OCI-LY7 (cell line): Measurements from ENCODE around the gene ATP6V1C2. TPM values are rescaled to one million over a fixed set of nuclear protein-coding genes. Genes with fewer than 3 reads are reported as not detected.
"Not testable (repeated sequence)": the region's sequence is repeated elsewhere in the genome, so short reads cannot be mapped to it uniquely, and the experiment has no call there.

Source experiments
- BruUV-seq: library from RNA; stranded (reverse); fragments of 400-500 nt; replicated peaks from 2 replicates; lab custom pipeline; 2021; lab: Mats Ljungman, UMichigan
- CTCF ChIA-PET: fragments of 300-600 bp; sonication (Branson Sonifier 250); formaldehyde crosslinking; loops from one replicate; lab custom pipeline; 2022; ENCODE audit warnings: antibody characterized with exemption; ENCODE audit not compliant: unreplicated experiment; lab: Charles Lee
- POLR2A ChIA-PET: fragments of 300-600 bp; sonication (Branson Sonifier 250); formaldehyde crosslinking; loops from one replicate; lab custom pipeline; 2022; ENCODE audit warnings: antibody characterized with exemption; lab: Charles Lee
- DNase-seq: peaks from one replicate; pipeline ENCODE4 v3.0.0-alpha.2; 2015; ENCODE audit warnings: low spot score
- H2AFZ ChIP-seq: fragments of 200-600 bp; sonication (generic), shearing (Covaris generic); 2 replicates; pipeline ENCODE4 v1.6.1; 2014; ENCODE audit warnings: mild to moderate bottlenecking, antibody characterized with exemption, low read length, moderate library complexity
- H3K27ac ChIP-seq: fragments of 200-600 bp; sonication (generic); 2 replicates; pipeline ENCODE4 v1.5.1; 2014; ENCODE audit warnings: mixed run types, low read depth, mild to moderate bottlenecking, moderate library complexity, low read length, inconsistent platforms; ENCODE audit not compliant: poor library complexity, severe bottlenecking
- H3K36me3 ChIP-seq: fragments of 200-600 bp; sonication (generic); 2 replicates; pipeline ENCODE4 v1.6.1; 2014; ENCODE audit warnings: mild to moderate bottlenecking, antibody characterized with exemption, low read length, moderate library complexity, mixed read lengths; ENCODE audit not compliant: insufficient read depth
- H3K4me1 ChIP-seq: fragments of 200-600 bp; sonication (generic); 2 replicates; pipeline ENCODE4 v1.5.1; 2014; ENCODE audit warnings: mild to moderate bottlenecking, low read length; ENCODE audit not compliant: insufficient read depth, poor library complexity, severe bottlenecking
- H3K4me2 ChIP-seq: fragments of 200-600 bp; sonication (generic); 2 replicates; pipeline ENCODE4 v1.6.1; 2014; ENCODE audit warnings: mild to moderate bottlenecking, low read length
- H3K4me3 ChIP-seq: fragments of 200-600 bp; sonication (generic); 2 replicates; pipeline ENCODE4 v1.5.1; 2014; ENCODE audit warnings: mild to moderate bottlenecking, low read depth, low read length; ENCODE audit not compliant: poor library complexity, severe bottlenecking
- H3K79me2 ChIP-seq: fragments of 200-600 bp; sonication (generic); 2 replicates; pipeline ENCODE4 v1.6.1; 2016; ENCODE audit warnings: low read depth, mild to moderate bottlenecking, low read length, moderate library complexity, mixed read lengths; ENCODE audit not compliant: insufficient read depth
- H3K9me2 ChIP-seq: fragments of 200-600 bp; sonication (generic); 2 replicates; pipeline ENCODE4 v1.6.1; 2016; ENCODE audit warnings: mild to moderate bottlenecking, low read length, mixed read lengths; ENCODE audit not compliant: insufficient read depth
- H3K9me3 ChIP-seq: fragments of 200-600 bp; sonication (generic); 2 replicates; pipeline ENCODE4 v1.6.1; 2014; ENCODE audit warnings: mild to moderate bottlenecking, mixed run types, low read length, mixed read lengths
- H4K20me1 ChIP-seq: fragments of 200-600 bp; sonication (generic); 2 replicates; pipeline ENCODE4 v1.6.1; 2014; ENCODE audit warnings: mild to moderate bottlenecking, antibody characterized with exemption, low read length, moderate library complexity, mixed read lengths; ENCODE audit not compliant: insufficient read depth
- CTCF ChIP-seq: fragments of 200-600 bp; sonication (generic); conservative IDR thresholded peaks from 2 replicates; pipeline ENCODE4 v1.5.1; 2014; ENCODE audit warnings: mild to moderate bottlenecking, antibody characterized with exemption, low read length, moderate library complexity, mixed read lengths
- EZH2phosphoT487 ChIP-seq: fragments of 200-600 bp; sonication (generic); IDR thresholded peaks from 2 replicates; pipeline ENCODE4 v1.6.1; 2018; ENCODE audit warnings: low read depth, borderline replicate concordance, mild to moderate bottlenecking, mixed run types, antibody characterized with exemption, low read length, moderate library complexity, mixed read lengths
- intact Hi-C: fragments of 100-400 bp; cut with micrococcal nuclease; formaldehyde crosslinking; loops from one replicate; pipeline ENCODE4 v1.10.0; 2022; ENCODE audit not compliant: unreplicated experiment
- total RNA-seq, 2 experiments: library from RNA; depleted of rRNA in 1 of 2; stranded (reverse); fragments of >200 nt in 1 of 2; shearing (Covaris generic) in 1 of 2; gene quantifications; 2 replicates each; pipeline ENCODE4 v1.2.3, GENCODE V29; 2014 to 2022

Gene ATP6V1C2
- total RNA-seq, 2 experiments from 2014 or later = 0.13 TPM; not detected in 1

GRCh38 chr2:10812362-10813162, 91.1 kb downstream of the ATP6V1C2 start, which contains the start of gene PDIA6:
Gene PDIA6, minus strand, starts transcription at chr2:10812785. Its CDS starts 89 bp downstream, at chr2:10812696.
- no TSS peak for BruUV-seq

GRCh38 chr2:10813163-10814138, 92.0 kb downstream of the ATP6V1C2 start:
- intact Hi-C loops = loop anchor here (2.0 to 5.0 kb wide), 4 partner anchors 125 to 934 kb away; partner anchors contain the start of genes LPIN1, NOL10, ODC1 and ROCK2
- CTCF ChIA-PET, POLR2A ChIA-PET, BruUV-seq, H3K9me2 ChIP-seq, H3K9me3 ChIP-seq, H3K27ac ChIP-seq: not testable (repeated sequence)
- peaks cover 30% of the 10 kb centered on the region for H4K20me1 ChIP-seq
- H3K4me1 ChIP-seq = peaks cover 37% of the 10 kb centered on the region
- H3K4me2 ChIP-seq = peak overlapping the region; percentile 91
- peaks cover 28% of the 10 kb centered on the region for H3K36me3 ChIP-seq
- peaks cover 39% of the 10 kb centered on the region for H3K79me2 ChIP-seq
- DNase-seq = peak; percentile 22
- H2AFZ ChIP-seq = peak overlapping the region; percentile 75
- peak overlapping the region; percentile 79 for H3K4me3 ChIP-seq

More at GRCh38 chr2:10812362-10813162, 91.1 kb downstream of the ATP6V1C2 start, which contains the start of gene PDIA6:
- Histone ChIP-seq H3K27ac (peak within 1 kb of the TSS; percentile 70), H3K4me3 (peak within 1 kb of the TSS; percentile 79), H4K20me1 (peaks cover 35% of the 10 kb centered on the region), H3K9me3 (no peaks in the 10 kb centered on the region), H2AFZ (peak within 1 kb of the TSS; percentile 75), H3K9me2 (no peaks in the 10 kb centered on the region), H3K79me2 (peaks cover 48% of the 10 kb centered on the region), H3K4me1 (peaks cover 46% of the 10 kb centered on the region), H3K36me3 (peaks cover 37% of the 10 kb centered on the region), H3K4me2 (peak within 1 kb of the TSS; percentile 91)
- ChIA-PET CTCF (no interaction called here), POLR2A (interaction anchor here (1.3 kb wide), 2 partner anchors 8 to 11 kb away, joined by 4 to 7 read pairs; no protein-coding TSS in a partner anchor)
- intact Hi-C loops = loop anchor here (2.0 to 5.0 kb wide), 4 partner anchors 124 to 935 kb away; partner anchors contain the start of genes LPIN1, NOL10, ODC1 and ROCK2
- TF ChIP-seq CTCF (no peak), EZH2phosphoT487 (no peak)
- peak; percentile 97 for DNase-seq

GRCh38 chr2:10814142-10814541, 92.7 kb downstream of the ATP6V1C2 start:
- H3K27ac ChIP-seq = no peak overlapping the region
- ChIA-PET POLR2A (no interaction called here), CTCF (no interaction called here)
- no peaks in the 10 kb centered on the region for H3K9me3 ChIP-seq
- no TSS peak for BruUV-seq
- H3K36me3 ChIP-seq = peaks cover 23% of the 10 kb centered on the region
- H4K20me1 ChIP-seq = peaks cover 25% of the 10 kb centered on the region
- intact Hi-C loops = loop anchor here (5.0 kb wide), 3 partner anchors 367 to 933 kb away; partner anchors contain the start of genes LPIN1, ODC1 and ROCK2
- H3K4me2 ChIP-seq = no peak overlapping the region
- H3K79me2 ChIP-seq = peaks cover 32% of the 10 kb centered on the region
- TF ChIP-seq EZH2phosphoT487 = no peak
- no peak for TF ChIP-seq CTCF
- DNase-seq = no peak
- H3K4me1 ChIP-seq = peaks cover 31% of the 10 kb centered on the region
- H3K9me2 ChIP-seq = no peaks in the 10 kb centered on the region
- no peak overlapping the region for H2AFZ ChIP-seq
- H3K4me3 ChIP-seq = no peak overlapping the region
